Occipital lobe (tissue), 2 donors: Measurements from ENCODE around the gene CGB3. TPM values are rescaled to one million over a fixed set of nuclear protein-coding genes. Genes with fewer than 3 reads are reported as not detected.

ENCODE experiments used
- DNase-seq: peaks from one replicate; lab custom pipeline; 2025; lab: John Stamatoyannopoulos, UW
- total RNA-seq: library from RNA; depleted of rRNA; stranded (reverse); fragments of >200 nt; gene quantifications from one replicate; pipeline ENCODE4 v1.2.3, GENCODE V29; 2014

Gene CGB3
- total RNA-seq, 1 donor from 2014 or later: not detected

GRCh38 chr19:49016067-49016839, 7.9 kb downstream of the CGB3 start:
- no peak for DNase-seq

- DNase-seq: no peak
Observed at GRCh38 chr19:49014870-49015255, 9.3 kb downstream of the CGB3 start.

DNA sequence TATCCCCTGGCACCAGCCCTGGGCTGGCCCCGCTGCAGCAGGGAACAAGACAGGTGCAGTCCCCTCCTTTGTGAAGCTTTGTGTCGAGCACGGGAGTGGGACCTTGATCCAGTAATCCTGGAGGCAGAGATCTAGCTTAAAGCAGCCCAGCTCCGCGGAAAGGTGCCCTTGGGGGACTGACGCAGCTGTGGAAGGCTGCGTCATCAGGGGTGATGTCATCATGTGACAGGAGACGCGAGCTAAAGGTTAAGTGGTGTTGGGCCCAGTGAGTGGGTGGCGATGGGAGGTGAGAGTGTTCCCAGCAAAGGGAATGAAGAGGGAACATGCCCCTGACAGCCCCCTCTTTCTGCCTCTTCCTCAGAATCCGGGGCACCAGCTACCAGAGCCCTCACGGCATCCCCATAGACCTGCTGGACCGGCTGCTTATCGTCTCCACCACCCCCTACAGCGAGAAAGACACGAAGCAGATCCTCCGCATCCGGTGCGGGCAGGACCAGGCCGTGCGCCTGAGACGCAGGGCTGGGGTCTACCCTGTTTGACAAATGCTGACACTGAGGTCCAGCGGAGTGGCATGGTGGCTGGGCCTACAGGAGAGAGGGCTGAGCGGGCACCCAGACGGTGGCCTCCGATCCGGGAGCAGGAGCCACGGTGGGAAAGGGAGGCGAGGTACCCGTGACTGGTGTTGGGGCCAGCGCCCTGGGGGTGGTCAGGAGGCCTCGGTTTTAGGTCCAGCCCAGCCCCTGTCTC, 9.8 kb downstream of the CGB3 start:
- no peak for DNase-seq

- no peak for DNase-seq
Observed at GRCh38 chr19:49011194-49011593, 12.9 kb downstream of the CGB3 start.

- DNase-seq: no peak
Observed at GRCh38 chr19:49010453-49010852, 13.7 kb downstream of the CGB3 start.

DNA sequence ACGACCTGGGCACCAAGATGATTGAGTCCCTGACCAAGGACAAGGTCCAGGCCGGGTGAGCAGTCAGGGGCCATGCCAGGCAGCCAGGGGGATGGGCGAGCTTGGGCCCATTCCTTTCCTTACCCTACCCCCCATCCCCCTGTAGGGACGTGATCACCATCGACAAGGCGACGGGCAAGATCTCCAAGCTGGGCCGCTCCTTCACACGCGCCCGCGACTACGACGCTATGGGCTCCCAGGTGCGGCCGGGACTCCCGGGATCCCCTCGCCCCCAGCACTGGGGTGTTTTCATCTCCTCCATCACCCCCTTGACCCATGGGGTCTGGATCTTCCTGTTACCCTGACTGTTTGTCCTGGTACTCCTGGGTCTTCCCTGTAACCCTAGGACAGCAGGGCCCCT, 14.3 kb downstream of the CGB3 start:
- no peak for DNase-seq

GRCh38 chr19:49006905-49007304, 17.2 kb downstream of the CGB3 start:
- no peak for DNase-seq

DNA sequence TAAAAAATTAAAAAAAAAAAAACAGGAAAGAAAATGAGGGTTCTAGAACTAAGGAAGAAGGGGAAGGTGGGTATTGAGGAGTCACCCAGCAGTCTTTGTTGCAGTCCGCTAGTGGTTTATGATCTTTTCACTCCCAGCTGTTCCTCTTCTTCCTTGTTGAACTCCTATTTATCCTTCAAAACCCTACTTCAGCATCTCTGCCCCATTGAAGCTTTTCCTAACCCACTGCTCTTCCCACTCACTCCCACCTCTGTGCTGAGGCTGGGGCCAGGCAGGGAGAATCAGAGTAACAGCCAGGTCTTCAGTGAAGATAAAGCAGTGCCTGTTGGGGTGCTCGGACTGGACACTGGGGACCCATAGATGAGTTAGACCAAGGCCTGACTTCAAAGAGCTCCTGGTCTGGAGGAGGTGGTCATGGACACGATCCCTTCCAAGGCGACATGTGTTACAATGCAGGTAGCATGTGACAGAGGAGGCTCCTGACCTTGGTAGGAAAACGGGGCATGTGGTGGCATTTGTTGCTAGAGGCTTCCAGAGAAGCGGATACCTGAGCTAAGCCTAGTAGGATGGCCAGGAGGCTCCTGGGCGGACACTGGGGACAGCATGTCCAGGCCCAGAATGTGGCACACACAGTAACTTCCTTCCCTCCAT, 19.0 kb downstream of the CGB3 start:
- DNase-seq: no peak

GRCh38 chr19:49004133-49004532, 20.0 kb downstream of the CGB3 start:
- no peak for DNase-seq

- DNase-seq: no peak
Observed at GRCh38 chr19:48999481-49000325, 24.4 kb downstream of the CGB3 start.

- no peak for DNase-seq
Observed at GRCh38 chr19:48997972-48998371, 26.2 kb downstream of the CGB3 start.

- DNase-seq: no peak
Observed at GRCh38 chr19:48994035-48994386, 30.1 kb downstream of the CGB3 start.

DNA sequence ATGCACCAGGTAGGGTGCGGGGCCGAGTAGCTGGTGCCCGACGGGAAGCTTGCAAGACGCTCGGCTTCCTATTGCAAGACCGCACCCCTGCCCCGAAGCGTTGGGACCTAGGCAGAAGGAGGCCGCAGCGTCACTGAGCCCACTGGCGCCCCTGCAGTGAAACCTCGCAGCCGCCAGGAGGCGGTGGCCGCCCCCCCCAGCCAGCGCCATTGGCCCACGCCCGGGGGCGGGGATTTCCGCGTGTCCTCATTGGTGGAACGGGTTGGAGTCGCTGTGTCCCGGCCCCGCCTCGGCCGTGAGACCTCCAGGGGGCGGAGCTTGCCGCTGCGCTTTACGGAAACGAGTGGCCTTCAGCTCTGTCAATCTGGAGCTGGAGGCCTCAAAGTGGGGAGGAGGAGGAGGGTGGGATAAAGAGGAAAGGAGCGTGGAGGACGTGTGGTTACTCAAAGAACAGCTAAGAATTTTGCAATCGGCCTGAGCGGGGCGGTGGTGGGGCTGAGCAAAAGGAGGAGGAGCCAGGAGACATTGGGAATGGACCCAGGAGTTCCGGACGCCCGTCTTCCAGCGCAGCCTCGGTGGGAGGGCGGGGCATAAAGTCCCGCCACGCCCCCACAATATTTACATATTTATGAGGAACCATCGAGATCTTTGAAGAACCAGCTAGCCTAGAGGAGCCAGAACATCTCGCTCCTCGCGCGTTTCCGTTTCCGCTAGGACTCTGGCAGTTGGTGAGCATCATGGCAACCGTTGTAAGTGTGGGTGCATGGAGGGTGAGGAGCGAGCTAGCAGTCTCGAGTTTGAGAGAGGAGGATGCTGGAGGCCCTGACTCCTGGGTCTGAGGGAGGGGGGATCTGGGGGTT, 30.7 kb downstream of the CGB3 start, which contains the start of the genes GYS1 and RUVBL2:
TSS of gene GYS1 (minus strand) at position 135 of the 860 bp plus-strand sequence. CDS start 197 bp downstream, outside the sequence.
TSS of gene RUVBL2 (plus strand) at position 713 of the 860 bp plus-strand sequence. CDS start at position 738, 25 bp downstream.
- peak; percentile 99 for DNase-seq

GRCh38 chr19:48992581-48993174, 31.5 kb downstream of the CGB3 start:
- no peak for DNase-seq

- peak; percentile 12 for DNase-seq
Observed at GRCh38 chr19:48991873-48992580, 32.1 kb downstream of the CGB3 start.

DNA sequence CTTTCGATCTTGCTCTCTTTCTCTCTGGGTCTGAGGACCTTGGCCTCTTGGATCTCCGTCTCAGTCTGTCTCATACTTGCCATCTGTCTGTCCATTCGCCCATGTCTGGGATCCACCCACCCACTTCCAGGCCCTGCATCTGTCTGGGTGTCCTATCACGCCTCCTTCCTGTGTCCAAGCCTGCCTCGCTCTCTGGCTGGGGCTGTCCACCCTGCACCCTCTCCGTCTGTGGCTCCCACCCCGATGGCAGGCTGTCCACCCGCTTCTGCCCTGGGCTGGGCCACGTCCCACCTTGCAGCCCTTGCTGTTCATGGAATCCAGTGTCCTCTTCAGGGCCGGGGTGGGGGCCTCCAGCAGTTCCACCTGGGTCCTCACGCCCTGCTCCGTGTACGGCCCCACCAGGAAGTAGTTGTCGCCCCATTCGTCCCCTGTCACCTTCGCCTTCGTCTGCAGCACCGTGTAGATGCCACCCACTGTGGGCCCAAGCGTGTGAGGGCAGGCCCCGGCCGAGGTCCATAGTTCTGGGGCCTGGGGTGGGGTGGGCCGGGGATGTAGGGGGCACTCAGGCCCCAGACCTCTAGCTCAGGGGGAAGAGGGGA, 33.0 kb downstream of the CGB3 start:
- DNase-seq: no peak

GRCh38 chr19:48990400-48990799, 33.7 kb downstream of the CGB3 start:
- DNase-seq: no peak

- no peak for DNase-seq
Observed at GRCh38 chr19:48989701-48990291, 34.3 kb downstream of the CGB3 start.
